ENCODE results near the gene DLGAP1. TPM values are rescaled to one million over a fixed set of nuclear protein-coding genes. Genes with fewer than 3 reads are reported as not detected.
A peak's percentile ranks its signal among the peaks of the same experiment; 100 is the strongest.
"Not testable (repeated sequence)": the region's sequence is repeated elsewhere in the genome, so short reads cannot be mapped to it uniquely, and the experiment has no call there.

Gene DLGAP1
- total and polyA plus RNA-seq, 5 donors from 2014 or later, result 0.11 to 5.4 (median 0.68) TPM

GRCh38 chr18:3615374-3615985 is 839.6 kb downstream of the DLGAP1 start:
- no peak for ATAC-seq (ENCODE audit: low read depth in 2 of 2)

GRCh38 chr18:3612315-3612714 is 842.8 kb downstream of the DLGAP1 start:
- peaks cover 4 to 11% (median 7%) of the 10 kb centered on the region in 4 donors for H3K4me1 Mint-ChIP-seq
- no peaks in the 10 kb centered on the region for H3K36me3 ChIP-seq (ENCODE audit: control insufficient read depth, insufficient read depth, low read length)
- H3K27me3 ChIP-seq (ENCODE audit: control insufficient read depth, insufficient read depth, low read length), result no peaks in the 10 kb centered on the region
- ATAC-seq (ENCODE audit: low read depth in 2 of 2) (no peak), DNase-seq (no peak)
- no peaks in the 10 kb centered on the region for H3K36me3 Mint-ChIP-seq
- H3K27ac Mint-ChIP-seq, result no peak overlapping the region
- no peak overlapping the region for H3K27ac ChIP-seq (ENCODE audit: insufficient read depth, low read length, poor library complexity, severe bottlenecking)
- no peak overlapping the region for H3K4me3 ChIP-seq (ENCODE audit: low read depth, low read length)
- no peaks in the 10 kb centered on the region for H3K4me1 ChIP-seq (ENCODE audit: control insufficient read depth, insufficient read depth, low read length, poor library complexity, severe bottlenecking)
- H3K4me3 Mint-ChIP-seq, result no peak overlapping the region
- no peaks in the 10 kb centered on the region for H3K27me3 Mint-ChIP-seq
- H3K9me3 Mint-ChIP-seq, result peaks cover 0 to 2% (median 0%) of the 10 kb centered on the region in 7 donors
- H3K9me3 ChIP-seq (ENCODE audit: control insufficient read depth in 2 of 2, low read length in 2 of 2), result no peaks in the 10 kb centered on the region

More at GRCh38 chr18:3615374-3615985, 839.6 kb downstream of the DLGAP1 start:
- peaks cover 4% of the 10 kb centered on the region for H3K27me3 Mint-ChIP-seq
- no peak overlapping the region for H3K4me3 Mint-ChIP-seq
- Histone ChIP-seq H3K36me3 (ENCODE audit: control insufficient read depth, insufficient read depth, low read length) (no peaks in the 10 kb centered on the region), H3K9me3 (ENCODE audit: control insufficient read depth in 2 of 2, low read length in 2 of 2) (no peaks in the 10 kb centered on the region), H3K4me3 (ENCODE audit: low read depth, low read length) (no peak overlapping the region), H3K4me1 (ENCODE audit: control insufficient read depth, insufficient read depth, low read length, poor library complexity, severe bottlenecking) (no peaks in the 10 kb centered on the region), H3K27ac (ENCODE audit: insufficient read depth, low read length, poor library complexity, severe bottlenecking) (no peak overlapping the region), H3K27me3 (ENCODE audit: control insufficient read depth, insufficient read depth, low read length) (no peaks in the 10 kb centered on the region)
- no peaks in the 10 kb centered on the region for H3K36me3 Mint-ChIP-seq
- peaks cover 0 to 4% (median 0%) of the 10 kb centered on the region in 4 donors for H3K4me1 Mint-ChIP-seq
- no peak for DNase-seq
- H3K9me3 Mint-ChIP-seq, result peaks cover 0 to 2% (median 0%) of the 10 kb centered on the region in 7 donors
- no peak overlapping the region for H3K27ac Mint-ChIP-seq

- H3K36me3 Mint-ChIP-seq, result no peaks in the 10 kb centered on the region
- Histone ChIP-seq H3K4me3 (ENCODE audit: low read depth, low read length) (no peak overlapping the region), H3K4me1 (ENCODE audit: control insufficient read depth, insufficient read depth, low read length, poor library complexity, severe bottlenecking) (peaks cover 8% of the 10 kb centered on the region), H3K27me3 (ENCODE audit: control insufficient read depth, insufficient read depth, low read length) (no peaks in the 10 kb centered on the region), H3K9me3 (ENCODE audit: control insufficient read depth in 2 of 2, low read length in 2 of 2) (no peaks in the 10 kb centered on the region), H3K36me3 (ENCODE audit: control insufficient read depth, insufficient read depth, low read length) (no peaks in the 10 kb centered on the region), H3K27ac (ENCODE audit: insufficient read depth, low read length, poor library complexity, severe bottlenecking) (no peak overlapping the region)
- peaks cover 4 to 13% (median 8%) of the 10 kb centered on the region in 4 donors for H3K4me1 Mint-ChIP-seq
- no peak overlapping the region for H3K27ac Mint-ChIP-seq
- no peak overlapping the region for H3K4me3 Mint-ChIP-seq
- ATAC-seq (ENCODE audit: low read depth in 2 of 2), result no peak
- H3K27me3 Mint-ChIP-seq, result no peaks in the 10 kb centered on the region
- DNase-seq, result no peak
- peaks cover 0 to 2% (median 0%) of the 10 kb centered on the region in 7 donors for H3K9me3 Mint-ChIP-seq
Measured at GRCh38 chr18:3611313-3612090, 843.6 kb downstream of the DLGAP1 start.

GRCh38 chr18:3610813-3611212 is 844.3 kb downstream of the DLGAP1 start:
- Histone ChIP-seq H3K4me3 (ENCODE audit: low read depth, low read length) (no peak overlapping the region), H3K36me3 (ENCODE audit: control insufficient read depth, insufficient read depth, low read length) (no peaks in the 10 kb centered on the region), H3K9me3 (ENCODE audit: control insufficient read depth in 2 of 2, low read length in 2 of 2) (no peaks in the 10 kb centered on the region), H3K4me1 (ENCODE audit: control insufficient read depth, insufficient read depth, low read length, poor library complexity, severe bottlenecking) (peaks cover 15% of the 10 kb centered on the region), H3K27me3 (ENCODE audit: control insufficient read depth, insufficient read depth, low read length) (no peaks in the 10 kb centered on the region), H3K27ac (ENCODE audit: insufficient read depth, low read length, poor library complexity, severe bottlenecking) (no peak overlapping the region)
- no peak overlapping the region for H3K4me3 Mint-ChIP-seq
- no peaks in the 10 kb centered on the region for H3K36me3 Mint-ChIP-seq
- H3K27ac Mint-ChIP-seq, result no peak overlapping the region
- H3K27me3 Mint-ChIP-seq, result no peaks in the 10 kb centered on the region
- ATAC-seq (ENCODE audit: low read depth in 2 of 2) (no peak), DNase-seq (no peak)
- peaks cover 0 to 2% (median 0%) of the 10 kb centered on the region in 7 donors for H3K9me3 Mint-ChIP-seq
- peaks cover 4 to 13% (median 8%) of the 10 kb centered on the region in 4 donors for H3K4me1 Mint-ChIP-seq

GRCh38 chr18:3610188-3610708 is 844.9 kb downstream of the DLGAP1 start:
- ATAC-seq (ENCODE audit: low read depth in 2 of 2), result no peak
- Mint-ChIP-seq H3K36me3 (no peaks in the 10 kb centered on the region), H3K27ac (peak overlapping the region in 1 of 3 donors; percentile 65), H3K4me3 (no peak overlapping the region), H3K9me3 (peaks cover 0 to 2% (median 0%) of the 10 kb centered on the region in 7 donors), H3K27me3 (no peaks in the 10 kb centered on the region), H3K4me1 (peaks cover 2 to 13% (median 8%) of the 10 kb centered on the region in 4 donors)
- Histone ChIP-seq H3K27ac (ENCODE audit: insufficient read depth, low read length, poor library complexity, severe bottlenecking) (no peak overlapping the region), H3K4me3 (ENCODE audit: low read depth, low read length) (no peak overlapping the region), H3K9me3 (ENCODE audit: control insufficient read depth in 2 of 2, low read length in 2 of 2) (no peaks in the 10 kb centered on the region), H3K27me3 (ENCODE audit: control insufficient read depth, insufficient read depth, low read length) (no peaks in the 10 kb centered on the region), H3K36me3 (ENCODE audit: control insufficient read depth, insufficient read depth, low read length) (no peaks in the 10 kb centered on the region), H3K4me1 (ENCODE audit: control insufficient read depth, insufficient read depth, low read length, poor library complexity, severe bottlenecking) (peaks cover 20% of the 10 kb centered on the region)
- DNase-seq, result no peak

GRCh38 chr18:3608488-3608887 is 846.6 kb downstream of the DLGAP1 start:
- Mint-ChIP-seq H3K4me1 (peaks cover 0 to 13% (median 8%) of the 10 kb centered on the region in 4 donors), H3K36me3 (no peaks in the 10 kb centered on the region), H3K9me3 (no peaks in the 10 kb centered on the region), H3K27me3 (no peaks in the 10 kb centered on the region), H3K27ac (no peak overlapping the region), H3K4me3 (no peak overlapping the region)
- Histone ChIP-seq H3K27me3 (ENCODE audit: control insufficient read depth, insufficient read depth, low read length) (no peaks in the 10 kb centered on the region), H3K27ac (ENCODE audit: insufficient read depth, low read length, poor library complexity, severe bottlenecking) (no peak overlapping the region), H3K4me1 (ENCODE audit: control insufficient read depth, insufficient read depth, low read length, poor library complexity, severe bottlenecking) (peaks cover 37% of the 10 kb centered on the region), H3K9me3 (ENCODE audit: control insufficient read depth in 2 of 2, low read length in 2 of 2) (no peaks in the 10 kb centered on the region), H3K4me3 (ENCODE audit: low read depth, low read length) (no peak overlapping the region), H3K36me3 (ENCODE audit: control insufficient read depth, insufficient read depth, low read length) (no peaks in the 10 kb centered on the region)
- ATAC-seq (ENCODE audit: low read depth in 2 of 2) (no peak), DNase-seq (no peak)

GRCh38 chr18:3608099-3608453 is 847.0 kb downstream of the DLGAP1 start:
- H3K27me3 Mint-ChIP-seq; H3K9me3 ChIP-seq (ENCODE audit: control insufficient read depth in 2 of 2, low read length in 2 of 2); DNase-seq; H3K9me3 Mint-ChIP-seq; H3K36me3 Mint-ChIP-seq; H3K27ac ChIP-seq (ENCODE audit: insufficient read depth, low read length, poor library complexity, severe bottlenecking); H3K4me3 ChIP-seq (ENCODE audit: low read depth, low read length); ATAC-seq (ENCODE audit: low read depth in 2 of 2); H3K27me3 ChIP-seq (ENCODE audit: control insufficient read depth, insufficient read depth, low read length); H3K27ac Mint-ChIP-seq; H3K36me3 ChIP-seq (ENCODE audit: control insufficient read depth, insufficient read depth, low read length); H3K4me3 Mint-ChIP-seq: not testable (repeated sequence)
- peaks cover 41% of the 10 kb centered on the region for H3K4me1 ChIP-seq (ENCODE audit: control insufficient read depth, insufficient read depth, low read length, poor library complexity, severe bottlenecking)
- peaks cover 0 to 13% (median 8%) of the 10 kb centered on the region in 4 donors for H3K4me1 Mint-ChIP-seq

Data from CD4-positive, CD25-positive, alpha-beta regulatory T cell (primary cell).